Keratinocyte (primary cell): ENCODE data around the gene ZBTB20.

Source experiments
- CTCF ChIP-seq, 3 experiments: IDR thresholded peaks in 1 of 3; conservative IDR thresholded peaks in 1 of 3; optimal IDR thresholded peaks in 1 of 3; 2 replicates in 2 of 3; 3 replicates in 1 of 3; pipeline versions ENCODE3 to v1.5.1; 2011; ENCODE audit warnings: low read length in 3 of 3, mild to moderate bottlenecking in 3 of 3, moderate library complexity in 2 of 3, control low read depth in 1 of 3, inconsistent platforms in 1 of 3; ENCODE audit not compliant: insufficient read depth in 2 of 3; ENCODE audit errors: extremely low read depth in 1 of 3
- EZH2 ChIP-seq: IDR thresholded peaks from one replicate; pipeline ENCODE4 v1.6.1; 2012; ENCODE audit warnings: inconsistent platforms, mild to moderate bottlenecking, low read length, moderate library complexity

- TF ChIP-seq CTCF (optimal IDR thresholded peaks at IDR 0.05 in 1 of 3, IDR thresholded peaks at IDR 0.05 in 1 of 3, conservative IDR thresholded peaks at IDR 0.05 in 1 of 3; ENCODE audit: extremely low read depth in 1 of 3, insufficient read depth in 2 of 3, low read length in 3 of 3) (no peak), EZH2 (no peak)
Observed at GRCh38 chr3:114841515-114841914, 305.6 kb downstream of the ZBTB20 start.
